Liver (tissue), 9 donors: ENCODE measurements around the gene NOSIP. TPM values are rescaled to one million over a fixed set of nuclear protein-coding genes. Genes with fewer than 3 reads are reported as not detected.

Experiments
- DNase-seq: peaks from one replicate; pipeline ENCODE4 v3.0.0-alpha.2; 2017; ENCODE audit warnings: low spot score
- H3K27ac ChIP-seq, 2 donors: one replicate each; pipeline ENCODE4 v1.7.0; 2013; ENCODE audit warnings: inconsistent platforms in 2 of 2, low read length in 2 of 2, control low read depth in 1 of 2, low read depth in 1 of 2, mild to moderate bottlenecking in 1 of 2
- H3K27me3 ChIP-seq, 4 donors: one replicate each; pipeline versions ENCODE4 v1.6.1 to v1.7.0; 2013; ENCODE audit warnings: low read length in 3 of 4, inconsistent platforms in 1 of 4, mild to moderate bottlenecking in 1 of 4, moderate library complexity in 1 of 4; ENCODE audit not compliant: control insufficient read depth in 4 of 4, insufficient read depth in 4 of 4
- H3K36me3 ChIP-seq, 4 donors: one replicate each; pipeline versions ENCODE4 v1.6.1 to v1.7.0; 2013; ENCODE audit warnings: low read length in 3 of 4, mild to moderate bottlenecking in 3 of 4, low read depth in 1 of 4, moderate library complexity in 1 of 4; ENCODE audit not compliant: control insufficient read depth in 4 of 4, insufficient read depth in 3 of 4
- H3K4me1 ChIP-seq, 4 donors: one replicate each; pipeline versions ENCODE4 v1.6.1 to v1.7.0; 2013; ENCODE audit warnings: low read length in 3 of 4, mild to moderate bottlenecking in 3 of 4, moderate library complexity in 1 of 4; ENCODE audit not compliant: control insufficient read depth in 4 of 4, insufficient read depth in 4 of 4
- H3K4me3 ChIP-seq, 3 donors: one replicate each; pipeline versions ENCODE4 v1.6.1 to v1.7.0; 2013; ENCODE audit warnings: low read length in 3 of 3, control low read depth in 1 of 3, low read depth in 1 of 3, mild to moderate bottlenecking in 1 of 3
- H3K9ac ChIP-seq, 2 donors: one replicate each; pipeline ENCODE4 v1.7.0; 2013; ENCODE audit warnings: low read length in 2 of 2, mild to moderate bottlenecking in 2 of 2, moderate library complexity in 2 of 2, control low read depth in 1 of 2, low read depth in 1 of 2
- H3K9me3 ChIP-seq, 4 donors: one replicate each; pipeline versions ENCODE4 v1.6.1 to v1.7.0; 2013; ENCODE audit warnings: low read length in 3 of 4; ENCODE audit not compliant: control insufficient read depth in 4 of 4
- EGR1 ChIP-seq, 2 donors: IDR thresholded peaks; 2 replicates each; pipeline ENCODE4 v1.6.1; 2016 to 2018; ENCODE audit warnings: antibody characterized with exemption in 2 of 2, low read depth in 2 of 2
- FOXA1 ChIP-seq: IDR thresholded peaks from 2 replicates; pipeline ENCODE4 v1.6.1; 2016; ENCODE audit warnings: antibody characterized with exemption
- FOXA2 ChIP-seq: IDR thresholded peaks from 2 replicates; pipeline ENCODE4 v1.6.1; 2016; ENCODE audit warnings: antibody characterized with exemption
- GABPA ChIP-seq, 2 donors: IDR thresholded peaks in 1 of 2; conservative IDR thresholded peaks in 1 of 2; 2 replicates each; pipeline ENCODE4 v1.6.1; 2016; ENCODE audit warnings: antibody characterized with exemption in 2 of 2, mild to moderate bottlenecking in 1 of 2, moderate library complexity in 1 of 2
- HNF4A ChIP-seq, 2 donors: conservative IDR thresholded peaks; 2 replicates each; pipeline ENCODE4 v1.6.1; 2016; ENCODE audit warnings: antibody characterized with exemption in 2 of 2, mild to moderate bottlenecking in 2 of 2
- HNF4G ChIP-seq: IDR thresholded peaks from 2 replicates; pipeline ENCODE4 v1.6.1; 2016; ENCODE audit warnings: antibody characterized with exemption
- JUND ChIP-seq, 2 donors: IDR thresholded peaks; 2 replicates each; pipeline ENCODE4 v1.6.1; 2016; ENCODE audit warnings: antibody characterized with exemption in 2 of 2
- NR2F2 ChIP-seq: IDR thresholded peaks from 2 replicates; pipeline ENCODE4 v1.6.1; 2016; ENCODE audit warnings: antibody characterized with exemption
- RAD21 ChIP-seq, 2 donors: IDR thresholded peaks; 2 replicates each; pipeline ENCODE4 v1.6.1; 2016; ENCODE audit warnings: antibody characterized with exemption in 2 of 2, mild to moderate bottlenecking in 2 of 2
- RXRA ChIP-seq, 2 donors: IDR thresholded peaks; 2 replicates each; pipeline ENCODE4 v1.6.1; 2017 to 2018; ENCODE audit warnings: antibody characterized with exemption in 2 of 2, mild to moderate bottlenecking in 1 of 2
- SP1 ChIP-seq: IDR thresholded peaks from 2 replicates; pipeline ENCODE4 v1.6.1; 2018; ENCODE audit warnings: antibody characterized with exemption, mild to moderate bottlenecking
- TAF1 ChIP-seq: conservative IDR thresholded peaks from 2 replicates; pipeline ENCODE4 v1.6.1; 2016; ENCODE audit warnings: antibody characterized with exemption, mild to moderate bottlenecking
- YY1 ChIP-seq: IDR thresholded peaks from 2 replicates; pipeline ENCODE4 v1.6.1; 2016; ENCODE audit warnings: antibody characterized with exemption, mild to moderate bottlenecking
- WGBS: extraction: QIAGEN DNeasy Blood & Tissue Kit; methylation state at CpG from one replicate; pipeline ENCODE4 v1.1.7; 2013; 5-methylcytosine and 5-hydroxymethylcytosine counted together
- polyA plus RNA-seq, 2 donors: library from polyadenylated mRNA; stranded (reverse) in 1 of 2; unstranded in 1 of 2; fragments of 200-250 nt in 1 of 2; fragments of >200 nt in 1 of 2; fragmentation: Nextera tagmentation in 1 of 2; extraction: Ambion mirVana in 1 of 2; gene quantifications; one replicate each; pipeline versions ENCODE4 v1.2.1 to v1.2.3, GENCODE V29; 2013 to 2015
- total RNA-seq, 2 donors: library from RNA; depleted of rRNA; stranded (reverse); fragments of >200 nt; gene quantifications; one replicate each; pipeline ENCODE4 v1.2.3, GENCODE V29; 2014
- TF ChIP-seq, protein P1 (sequence below): IDR thresholded peaks from 2 replicates; pipeline ENCODE4 v1.6.1; 2016; ENCODE audit warnings: antibody characterized with exemption
- TF ChIP-seq, protein P2 (sequence below): IDR thresholded peaks from 2 replicates; pipeline ENCODE4 v1.6.1; 2016; ENCODE audit warnings: antibody characterized with exemption
- TF ChIP-seq, protein P3 (sequence below): IDR thresholded peaks from 2 replicates; pipeline ENCODE4 v1.6.1; 2016; ENCODE audit warnings: antibody characterized with exemption, mild to moderate bottlenecking
- TF ChIP-seq, protein P4 (sequence below): IDR thresholded peaks from 2 replicates; pipeline ENCODE4 v1.6.1; 2016; ENCODE audit warnings: antibody characterized with exemption
- TF ChIP-seq, protein P5 (sequence below): fragments of 150-350 bp; IDR thresholded peaks from 2 replicates; pipeline ENCODE4 v1.5.1; 2017; ENCODE audit warnings: improper control_type of control experiment, low read depth, low read length; ENCODE audit not compliant: missing input control
- donor health status: healthy.
- donor health status: healthy.
- donor health status: healthy.
- donor health status: healthy.
- donor health status: healthy.

NOSIP gene, protein sequence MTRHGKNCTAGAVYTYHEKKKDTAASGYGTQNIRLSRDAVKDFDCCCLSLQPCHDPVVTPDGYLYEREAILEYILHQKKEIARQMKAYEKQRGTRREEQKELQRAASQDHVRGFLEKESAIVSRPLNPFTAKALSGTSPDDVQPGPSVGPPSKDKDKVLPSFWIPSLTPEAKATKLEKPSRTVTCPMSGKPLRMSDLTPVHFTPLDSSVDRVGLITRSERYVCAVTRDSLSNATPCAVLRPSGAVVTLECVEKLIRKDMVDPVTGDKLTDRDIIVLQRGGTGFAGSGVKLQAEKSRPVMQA
- total RNA-seq (10 to 100 TPM; 19.3 to 33.3 TPM), polyA plus RNA-seq (10 to 100 TPM; 27.7 to 45.2 TPM)

DNA sequence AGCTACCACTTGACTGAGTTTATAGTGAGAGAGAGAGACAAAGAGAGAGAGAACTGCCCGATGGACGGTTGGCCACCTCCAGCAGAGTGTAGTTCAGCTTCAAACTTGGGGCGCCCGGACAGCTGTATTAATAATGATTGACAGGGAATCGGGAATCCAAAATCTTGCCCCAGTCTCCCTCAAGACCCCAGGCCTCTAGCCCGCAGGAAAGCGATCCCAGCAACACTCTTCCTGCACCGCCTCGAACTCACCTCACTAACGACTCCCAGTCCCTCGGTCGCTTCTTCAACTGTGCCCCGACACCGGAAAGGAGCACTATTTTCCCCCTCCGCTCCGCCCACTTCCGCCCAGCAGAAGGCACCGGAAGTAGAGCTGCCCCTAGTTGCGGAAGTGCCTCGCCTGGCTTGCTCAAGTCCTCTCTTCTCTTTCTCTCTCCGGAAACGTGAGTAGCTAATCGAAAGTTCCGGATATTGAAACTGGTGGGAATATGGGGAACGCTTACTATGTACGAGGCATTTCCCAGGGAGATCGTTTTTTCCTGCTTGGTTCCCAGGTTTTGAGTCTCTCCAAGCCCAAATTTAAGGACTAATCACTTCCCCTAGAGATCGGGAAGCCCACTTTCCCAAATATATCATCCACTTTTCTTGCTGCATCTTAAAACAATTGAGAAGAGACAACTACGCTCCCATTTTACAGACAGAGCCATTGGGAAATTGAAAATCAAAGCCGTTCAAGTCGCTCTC, at the start of gene NOSIP:
Gene NOSIP, minus strand, starts transcription at position 293 of the 743 bp plus-strand sequence. CDS start 19,865 bp downstream, outside the sequence.
- H3K9me3 ChIP-seq, result no peaks in the 10 kb centered on the region
- peak within 1 kb of the TSS; percentile 71 to 90 for H3K9ac ChIP-seq
- 2% methylated on average over 31 of the region's 31 CpGs for WGBS
- H3K27ac ChIP-seq, result peak within 1 kb of the TSS; percentile 7 to 32
- no peaks in the 10 kb centered on the region for H3K27me3 ChIP-seq
- TF ChIP-seq JUND (IDR thresholded peaks at IDR 0.05), result no peak
- TF ChIP-seq, protein P1, sequence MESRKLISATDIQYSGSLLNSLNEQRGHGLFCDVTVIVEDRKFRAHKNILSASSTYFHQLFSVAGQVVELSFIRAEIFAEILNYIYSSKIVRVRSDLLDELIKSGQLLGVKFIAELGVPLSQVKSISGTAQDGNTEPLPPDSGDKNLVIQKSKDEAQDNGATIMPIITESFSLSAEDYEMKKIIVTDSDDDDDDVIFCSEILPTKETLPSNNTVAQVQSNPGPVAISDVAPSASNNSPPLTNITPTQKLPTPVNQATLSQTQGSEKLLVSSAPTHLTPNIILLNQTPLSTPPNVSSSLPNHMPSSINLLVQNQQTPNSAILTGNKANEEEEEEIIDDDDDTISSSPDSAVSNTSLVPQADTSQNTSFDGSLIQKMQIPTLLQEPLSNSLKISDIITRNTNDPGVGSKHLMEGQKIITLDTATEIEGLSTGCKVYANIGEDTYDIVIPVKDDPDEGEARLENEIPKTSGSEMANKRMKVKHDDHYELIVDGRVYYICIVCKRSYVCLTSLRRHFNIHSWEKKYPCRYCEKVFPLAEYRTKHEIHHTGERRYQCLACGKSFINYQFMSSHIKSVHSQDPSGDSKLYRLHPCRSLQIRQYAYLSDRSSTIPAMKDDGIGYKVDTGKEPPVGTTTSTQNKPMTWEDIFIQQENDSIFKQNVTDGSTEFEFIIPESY, result peak; percentile 87
- TF ChIP-seq GABPA (IDR thresholded peaks at IDR 0.05 in 1 of 2, conservative IDR thresholded peaks at IDR 0.05 in 1 of 2), result peak; percentile 100
- TF ChIP-seq EGR1 (IDR thresholded peaks at IDR 0.05; ENCODE audit: low read depth in 2 of 2), result peak; percentile 88 to 90
- TF ChIP-seq HNF4A (conservative IDR thresholded peaks at IDR 0.05), result peak; percentile 19 to 20
- peak; percentile 89 for TF ChIP-seq TAF1
- TF ChIP-seq RXRA (IDR thresholded peaks at IDR 0.05), result peak; percentile 30 to 47
- TF ChIP-seq, protein P2, sequence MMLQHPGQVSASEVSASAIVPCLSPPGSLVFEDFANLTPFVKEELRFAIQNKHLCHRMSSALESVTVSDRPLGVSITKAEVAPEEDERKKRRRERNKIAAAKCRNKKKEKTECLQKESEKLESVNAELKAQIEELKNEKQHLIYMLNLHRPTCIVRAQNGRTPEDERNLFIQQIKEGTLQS, result no peak
- peak; percentile 38 for TF ChIP-seq FOXA1
- peak; percentile 77 for TF ChIP-seq SP1
- TF ChIP-seq RAD21 (IDR thresholded peaks at IDR 0.05), result peak; percentile 38 to 39
- TF ChIP-seq, protein P3, sequence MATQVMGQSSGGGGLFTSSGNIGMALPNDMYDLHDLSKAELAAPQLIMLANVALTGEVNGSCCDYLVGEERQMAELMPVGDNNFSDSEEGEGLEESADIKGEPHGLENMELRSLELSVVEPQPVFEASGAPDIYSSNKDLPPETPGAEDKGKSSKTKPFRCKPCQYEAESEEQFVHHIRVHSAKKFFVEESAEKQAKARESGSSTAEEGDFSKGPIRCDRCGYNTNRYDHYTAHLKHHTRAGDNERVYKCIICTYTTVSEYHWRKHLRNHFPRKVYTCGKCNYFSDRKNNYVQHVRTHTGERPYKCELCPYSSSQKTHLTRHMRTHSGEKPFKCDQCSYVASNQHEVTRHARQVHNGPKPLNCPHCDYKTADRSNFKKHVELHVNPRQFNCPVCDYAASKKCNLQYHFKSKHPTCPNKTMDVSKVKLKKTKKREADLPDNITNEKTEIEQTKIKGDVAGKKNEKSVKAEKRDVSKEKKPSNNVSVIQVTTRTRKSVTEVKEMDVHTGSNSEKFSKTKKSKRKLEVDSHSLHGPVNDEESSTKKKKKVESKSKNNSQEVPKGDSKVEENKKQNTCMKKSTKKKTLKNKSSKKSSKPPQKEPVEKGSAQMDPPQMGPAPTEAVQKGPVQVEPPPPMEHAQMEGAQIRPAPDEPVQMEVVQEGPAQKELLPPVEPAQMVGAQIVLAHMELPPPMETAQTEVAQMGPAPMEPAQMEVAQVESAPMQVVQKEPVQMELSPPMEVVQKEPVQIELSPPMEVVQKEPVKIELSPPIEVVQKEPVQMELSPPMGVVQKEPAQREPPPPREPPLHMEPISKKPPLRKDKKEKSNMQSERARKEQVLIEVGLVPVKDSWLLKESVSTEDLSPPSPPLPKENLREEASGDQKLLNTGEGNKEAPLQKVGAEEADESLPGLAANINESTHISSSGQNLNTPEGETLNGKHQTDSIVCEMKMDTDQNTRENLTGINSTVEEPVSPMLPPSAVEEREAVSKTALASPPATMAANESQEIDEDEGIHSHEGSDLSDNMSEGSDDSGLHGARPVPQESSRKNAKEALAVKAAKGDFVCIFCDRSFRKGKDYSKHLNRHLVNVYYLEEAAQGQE, result peak; percentile 91
- TF ChIP-seq, protein P4, sequence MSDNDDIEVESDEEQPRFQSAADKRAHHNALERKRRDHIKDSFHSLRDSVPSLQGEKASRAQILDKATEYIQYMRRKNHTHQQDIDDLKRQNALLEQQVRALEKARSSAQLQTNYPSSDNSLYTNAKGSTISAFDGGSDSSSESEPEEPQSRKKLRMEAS, result peak; percentile 90
- no peak for TF ChIP-seq HNF4G
- TF ChIP-seq NR2F2, result peak; percentile 74
- peak; percentile 69 for TF ChIP-seq YY1
- TF ChIP-seq, protein P5, sequence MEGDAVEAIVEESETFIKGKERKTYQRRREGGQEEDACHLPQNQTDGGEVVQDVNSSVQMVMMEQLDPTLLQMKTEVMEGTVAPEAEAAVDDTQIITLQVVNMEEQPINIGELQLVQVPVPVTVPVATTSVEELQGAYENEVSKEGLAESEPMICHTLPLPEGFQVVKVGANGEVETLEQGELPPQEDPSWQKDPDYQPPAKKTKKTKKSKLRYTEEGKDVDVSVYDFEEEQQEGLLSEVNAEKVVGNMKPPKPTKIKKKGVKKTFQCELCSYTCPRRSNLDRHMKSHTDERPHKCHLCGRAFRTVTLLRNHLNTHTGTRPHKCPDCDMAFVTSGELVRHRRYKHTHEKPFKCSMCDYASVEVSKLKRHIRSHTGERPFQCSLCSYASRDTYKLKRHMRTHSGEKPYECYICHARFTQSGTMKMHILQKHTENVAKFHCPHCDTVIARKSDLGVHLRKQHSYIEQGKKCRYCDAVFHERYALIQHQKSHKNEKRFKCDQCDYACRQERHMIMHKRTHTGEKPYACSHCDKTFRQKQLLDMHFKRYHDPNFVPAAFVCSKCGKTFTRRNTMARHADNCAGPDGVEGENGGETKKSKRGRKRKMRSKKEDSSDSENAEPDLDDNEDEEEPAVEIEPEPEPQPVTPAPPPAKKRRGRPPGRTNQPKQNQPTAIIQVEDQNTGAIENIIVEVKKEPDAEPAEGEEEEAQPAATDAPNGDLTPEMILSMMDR, result no peak
- no peak for TF ChIP-seq FOXA2
- H3K36me3 ChIP-seq, result peaks cover 0 to 3% (median under 1%) of the 10 kb centered on the region in 4 donors
- peak within 1 kb of the TSS; percentile 59 to 87 (median 83) for H3K4me3 ChIP-seq
- DNase-seq, result peak; percentile 96
- peaks cover 4 to 22% (median 18%) of the 10 kb centered on the region in 4 donors for H3K4me1 ChIP-seq
